GM10847 (cell line): ENCODE results near the gene SLC9A9.

Source experiments
- POLR2A ChIP-seq: IDR thresholded peaks from 2 replicates; pipeline ENCODE4 v1.6.1; 2011; ENCODE audit not compliant: insufficient read length; ENCODE audit errors: extremely low read depth

SLC9A9 gene

DNA sequence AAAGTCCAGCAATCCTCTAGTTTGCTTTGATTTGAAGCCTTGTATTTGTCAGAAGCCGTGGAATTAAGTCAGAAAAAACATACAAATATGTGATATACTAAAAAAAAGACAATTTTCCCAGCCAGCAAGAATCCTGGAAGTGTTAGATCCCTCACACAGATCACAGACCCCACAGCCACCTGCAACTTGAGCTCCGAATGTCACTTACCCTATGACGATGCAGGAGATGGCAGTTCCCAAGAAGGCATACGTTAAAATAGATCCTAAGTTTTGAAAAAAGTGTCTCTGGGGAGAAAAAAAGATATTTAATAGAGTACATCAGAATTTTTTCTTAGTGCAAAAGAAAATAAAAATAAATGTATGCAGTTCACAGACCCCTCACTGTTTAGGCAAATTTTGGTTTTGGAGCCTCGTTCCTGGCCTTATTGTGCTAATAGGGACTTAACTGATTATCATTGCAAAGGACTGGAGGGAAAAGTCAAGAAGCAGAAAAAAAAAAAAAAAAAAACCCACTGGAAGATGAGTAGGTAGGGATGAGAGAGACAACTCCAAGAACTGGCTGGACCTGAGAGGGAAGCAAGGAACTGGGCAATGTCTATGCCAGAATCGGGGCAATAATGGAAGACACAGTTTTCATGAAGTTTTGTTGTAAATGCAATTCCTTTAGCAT, 53.3 kb downstream of the SLC9A9 start:
- TF ChIP-seq POLR2A: no peak

DNA sequence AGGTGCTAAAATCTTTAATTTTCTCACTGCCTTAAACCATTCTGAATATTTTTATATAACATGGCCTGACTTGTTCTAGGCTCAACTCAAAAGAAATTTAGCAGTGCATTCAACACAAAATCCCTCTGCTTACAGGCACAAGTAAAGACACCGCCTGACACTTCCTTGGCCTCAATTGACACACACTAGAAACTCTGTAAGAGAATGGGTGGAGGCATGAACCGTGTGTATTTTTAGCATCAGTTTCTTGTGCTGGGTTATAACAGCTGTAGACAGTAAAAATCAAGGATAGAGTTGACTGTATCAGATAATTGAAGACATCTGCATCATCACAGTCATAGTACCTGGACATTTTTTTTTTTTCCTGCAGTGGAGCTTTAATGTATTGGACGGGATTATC, 54.3 kb downstream of the SLC9A9 start:
- no peak for TF ChIP-seq POLR2A

DNA sequence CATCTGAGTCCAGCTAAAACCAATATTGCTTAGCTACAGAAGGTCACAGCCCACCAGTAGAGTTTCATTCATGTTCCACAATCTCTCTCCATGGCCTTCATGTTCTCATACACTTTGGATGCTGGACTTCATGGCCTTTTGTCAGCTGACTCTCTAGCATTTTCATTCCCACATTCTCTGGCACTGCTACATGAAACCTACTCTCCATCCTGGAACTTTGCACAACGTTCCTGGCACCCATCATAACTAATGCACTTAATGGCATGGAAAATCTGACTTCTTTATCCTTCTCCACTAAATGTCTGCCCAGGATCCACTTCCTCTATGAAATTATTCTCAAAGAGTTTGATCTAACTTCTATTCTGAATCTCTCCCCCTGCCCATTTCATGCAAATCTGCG, 56.9 kb downstream of the SLC9A9 start:
- no peak for TF ChIP-seq POLR2A

DNA sequence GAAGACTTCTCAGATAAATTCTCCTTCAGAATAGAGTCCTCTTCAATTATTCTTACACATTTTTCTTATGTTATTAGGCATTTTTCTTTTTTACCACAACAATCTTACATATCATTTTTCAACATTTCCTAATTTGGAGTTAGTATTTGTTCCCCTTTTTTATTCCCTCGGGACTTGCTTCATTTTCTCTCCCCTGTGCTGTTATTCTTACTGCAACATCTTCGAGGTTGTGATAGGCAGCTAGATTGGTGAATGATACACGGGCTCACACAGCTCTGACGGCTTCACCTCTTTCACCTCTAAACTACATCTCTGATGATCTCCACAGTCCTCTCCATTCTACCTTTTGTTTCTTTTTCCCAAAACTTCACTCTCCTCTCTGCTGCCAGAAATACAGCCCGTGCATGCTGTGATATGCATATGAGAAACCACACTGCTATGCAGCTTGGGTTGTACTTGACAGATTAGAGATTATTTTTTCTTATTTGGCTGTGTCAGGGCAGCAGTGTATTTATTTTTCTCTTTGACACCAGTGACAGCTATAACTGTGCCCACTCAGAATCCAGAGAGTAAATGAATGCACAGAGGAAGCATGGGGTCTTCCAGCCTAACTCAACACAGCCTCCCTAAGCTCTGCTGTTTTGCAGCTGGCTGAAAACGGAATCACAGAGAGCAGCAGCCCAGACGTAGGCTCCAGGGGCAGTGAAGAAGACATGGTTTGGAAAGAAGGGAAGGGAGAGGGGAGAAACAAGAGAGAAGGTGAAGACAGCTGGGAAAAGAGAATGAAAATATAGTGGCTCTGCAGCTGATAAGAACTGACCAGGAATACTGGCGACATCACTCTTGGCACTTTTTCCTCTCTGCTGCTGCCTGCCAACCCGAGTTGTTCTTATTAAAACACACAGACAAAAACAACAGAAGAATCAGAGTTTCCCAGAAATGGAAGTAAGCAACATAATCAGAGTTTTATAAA, 61.8 kb downstream of the SLC9A9 start:
- TF ChIP-seq POLR2A: no peak

DNA sequence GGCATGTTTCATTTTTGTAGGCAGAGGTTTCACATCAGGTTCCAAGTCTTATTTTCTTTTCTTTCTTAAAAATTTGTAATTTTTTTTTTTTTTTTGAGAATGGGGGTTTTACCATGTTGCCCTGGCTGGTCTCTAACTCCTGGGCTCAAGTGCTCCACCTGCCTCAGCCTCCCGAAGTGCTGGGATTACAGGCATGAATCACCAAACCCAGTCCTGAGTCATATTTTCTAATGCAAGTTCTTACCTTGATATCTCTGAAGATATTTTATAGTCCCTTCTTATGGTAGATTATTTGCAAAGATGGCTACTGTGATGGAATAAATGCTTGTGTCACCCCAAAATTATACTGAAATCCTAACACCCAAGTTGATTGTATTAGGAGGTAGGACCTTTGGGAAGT, 63.8 kb downstream of the SLC9A9 start:
- TF ChIP-seq POLR2A: no peak

DNA sequence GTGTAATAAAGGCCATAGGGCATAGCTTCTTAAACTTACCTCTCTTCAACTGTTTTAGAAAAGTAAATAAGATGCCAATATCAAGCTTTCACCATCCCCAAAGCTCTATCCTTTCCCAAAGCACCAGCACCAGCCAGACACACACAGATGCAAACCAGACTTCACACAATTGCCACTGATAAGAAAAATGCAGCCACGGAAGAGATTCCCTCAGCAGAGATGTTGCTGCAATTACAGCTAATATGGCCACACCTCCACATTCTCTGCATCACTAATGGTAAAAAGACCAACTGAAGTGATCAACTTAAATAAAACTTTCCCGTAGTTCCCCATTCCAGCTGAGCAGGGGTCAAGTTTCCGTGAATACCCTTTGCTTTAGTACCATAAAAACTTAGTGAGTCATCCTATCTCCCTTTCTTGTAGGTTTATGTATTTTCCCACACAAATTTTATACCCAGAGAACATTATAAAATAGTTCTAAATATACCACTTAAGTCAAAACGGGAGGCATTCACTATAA, 64.4 kb downstream of the SLC9A9 start:
- TF ChIP-seq POLR2A: no peak

DNA sequence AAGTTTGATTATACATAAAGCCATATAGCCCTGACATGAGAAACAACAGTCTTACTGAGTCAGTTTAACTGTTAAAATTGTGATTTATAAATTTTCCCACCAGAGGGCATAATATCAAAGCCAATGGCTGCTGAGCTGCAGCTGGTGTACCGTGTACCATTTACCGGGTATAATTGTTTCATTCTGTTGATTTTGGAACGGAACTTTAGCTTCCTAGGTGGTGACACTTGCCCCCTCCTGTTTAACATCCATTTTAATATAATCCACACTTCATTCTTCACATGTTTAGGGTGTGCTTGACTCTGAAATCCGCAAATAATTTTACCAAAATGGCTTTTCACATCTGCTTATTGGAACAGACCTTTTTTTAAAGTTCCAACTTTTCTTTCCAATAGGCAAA, 72.8 kb downstream of the SLC9A9 start:
- no peak for TF ChIP-seq POLR2A

DNA sequence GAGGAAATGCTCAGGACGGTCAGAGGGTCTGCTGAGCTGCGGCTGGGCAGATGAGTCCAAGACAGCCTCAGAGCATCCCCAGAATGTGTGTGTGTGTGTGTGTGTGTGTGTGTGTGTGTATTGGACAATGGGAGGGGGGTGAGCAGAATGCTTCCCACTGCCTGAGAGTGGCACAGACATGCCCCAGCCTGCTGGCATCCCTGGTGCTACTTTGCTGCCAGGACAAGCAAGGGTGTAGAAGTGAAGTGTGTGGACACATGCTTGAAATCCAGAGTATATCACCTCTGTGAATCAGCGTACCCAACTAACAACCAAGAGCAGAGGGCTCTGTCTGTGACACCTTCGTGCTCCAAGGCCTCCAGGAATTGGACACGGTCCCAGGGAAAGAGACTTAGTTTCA, 76.3 kb downstream of the SLC9A9 start:
- no peak for TF ChIP-seq POLR2A

DNA sequence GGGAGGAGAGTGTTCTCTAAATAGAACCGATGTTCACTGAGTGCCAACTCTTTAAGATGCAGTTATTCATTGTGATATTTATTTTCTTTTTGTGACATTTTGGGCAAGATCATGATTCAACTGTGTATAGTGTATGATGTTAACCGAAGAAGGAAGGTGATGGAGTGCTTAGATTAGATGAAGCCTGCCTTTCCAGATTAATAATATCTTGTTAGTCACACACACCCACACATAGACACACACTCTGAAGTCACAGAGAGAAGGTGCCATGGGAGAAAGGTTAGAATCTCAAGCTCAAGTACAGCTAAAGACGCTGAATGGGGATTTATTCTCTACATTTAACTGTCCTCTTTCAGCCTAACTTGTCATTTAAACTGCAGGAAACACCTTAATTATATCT, 77.0 kb downstream of the SLC9A9 start:
- no peak for TF ChIP-seq POLR2A

DNA sequence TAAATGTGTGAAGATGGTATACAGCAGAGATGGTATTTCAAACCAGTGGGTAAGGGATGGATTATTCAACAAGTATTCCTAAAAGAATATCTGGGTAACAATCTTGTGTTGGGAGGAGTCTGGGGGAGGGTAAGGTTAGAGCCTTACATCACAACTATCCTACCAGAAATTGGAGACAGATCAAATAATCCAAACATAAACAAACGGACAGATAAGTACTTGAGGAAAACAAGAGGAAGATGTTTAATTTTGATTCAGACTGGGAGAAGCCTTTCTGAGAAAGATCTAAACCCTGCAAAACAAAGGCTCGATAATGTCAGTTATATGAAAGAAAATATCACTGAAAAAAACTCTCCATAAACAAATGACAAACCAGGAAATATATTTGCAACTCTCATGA, 77.9 kb downstream of the SLC9A9 start:
- no peak for TF ChIP-seq POLR2A

DNA sequence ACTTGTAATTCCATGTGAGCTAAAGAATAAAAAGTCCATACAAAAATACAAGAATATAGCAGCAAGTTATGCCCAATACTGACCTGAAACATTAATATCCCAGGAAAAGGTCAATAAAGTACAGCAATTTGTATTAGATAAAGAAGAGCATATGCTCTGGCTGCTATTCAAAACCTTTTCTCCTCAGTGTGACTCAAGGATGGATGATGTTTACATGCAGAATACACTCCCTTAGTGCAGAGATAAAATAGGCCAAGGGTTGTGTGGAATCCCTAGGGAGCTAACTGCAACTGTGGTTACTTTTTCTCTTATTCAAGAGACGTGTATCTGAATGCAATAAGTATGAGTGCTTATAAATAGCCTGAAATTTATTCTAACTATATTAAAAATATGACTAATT, 78.7 kb downstream of the SLC9A9 start:
- no peak for TF ChIP-seq POLR2A

DNA sequence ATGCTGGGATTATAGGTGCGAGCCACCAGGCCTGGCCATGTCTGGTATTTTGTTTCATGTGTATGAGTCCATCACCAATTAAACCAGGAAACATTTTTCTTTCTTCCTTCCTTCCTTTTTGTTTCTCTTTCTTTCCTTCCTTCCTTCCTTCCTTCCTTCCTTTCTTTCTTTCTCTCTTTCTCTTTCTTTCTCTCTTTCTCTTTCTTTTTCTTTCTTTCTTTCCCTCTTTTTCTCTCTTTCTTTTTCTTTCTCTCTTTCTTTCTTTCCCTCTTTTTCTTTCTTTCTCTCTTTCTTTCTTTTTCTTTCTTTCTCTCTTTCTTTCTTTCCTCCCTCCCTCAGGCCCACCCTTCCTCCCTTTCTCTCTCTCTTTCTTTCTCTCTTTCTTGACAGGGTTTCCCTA, 83.4 kb downstream of the SLC9A9 start:
- TF ChIP-seq POLR2A: no peak

DNA sequence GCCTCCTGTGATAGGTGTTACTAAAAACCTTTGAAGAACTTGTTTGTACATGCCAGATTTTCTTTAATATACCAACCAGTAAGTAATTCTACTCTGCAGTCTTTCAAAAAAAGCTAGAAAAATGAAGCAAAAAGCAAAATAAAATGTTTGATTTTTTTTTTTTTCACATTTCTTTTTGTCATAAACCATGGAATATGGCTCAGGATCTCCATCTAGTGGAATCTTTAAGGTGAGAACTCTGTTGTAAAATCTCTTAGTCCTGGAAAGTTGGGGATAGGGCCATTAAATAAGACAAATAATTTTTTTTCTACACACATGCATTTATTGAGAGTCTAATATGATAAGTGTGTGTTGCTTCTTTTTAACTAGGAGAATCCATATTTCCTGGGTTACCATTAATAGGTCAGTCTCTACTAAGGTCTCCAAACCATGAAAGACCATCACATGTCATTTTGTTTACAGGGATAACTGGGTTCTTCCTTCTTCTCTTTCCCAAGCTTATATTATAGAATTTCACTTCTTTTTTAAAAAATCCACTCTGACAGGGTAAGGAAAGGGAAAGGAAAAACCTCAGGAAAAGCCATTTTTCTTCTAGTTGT, 84.6 kb downstream of the SLC9A9 start:
- TF ChIP-seq POLR2A: no peak

DNA sequence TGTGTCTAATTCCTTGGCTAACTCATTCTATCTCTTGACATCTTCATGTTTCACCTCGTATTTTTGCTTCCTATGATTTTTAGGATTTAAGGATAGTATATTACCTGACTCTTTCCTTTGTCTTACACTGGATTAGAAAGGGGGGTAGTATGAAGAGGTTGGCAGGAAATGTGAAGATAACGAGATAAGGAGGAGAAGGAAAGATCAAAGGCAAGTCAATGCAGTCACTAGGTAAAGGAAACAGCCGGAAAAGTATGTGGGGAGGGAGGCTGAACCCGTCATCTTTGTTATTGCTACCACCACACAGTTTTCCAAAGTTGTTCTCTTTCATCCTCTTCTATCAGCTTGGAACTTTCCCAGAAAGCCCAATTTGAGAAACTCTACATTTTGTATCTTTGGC, 90.6 kb downstream of the SLC9A9 start:
- TF ChIP-seq POLR2A: no peak

DNA sequence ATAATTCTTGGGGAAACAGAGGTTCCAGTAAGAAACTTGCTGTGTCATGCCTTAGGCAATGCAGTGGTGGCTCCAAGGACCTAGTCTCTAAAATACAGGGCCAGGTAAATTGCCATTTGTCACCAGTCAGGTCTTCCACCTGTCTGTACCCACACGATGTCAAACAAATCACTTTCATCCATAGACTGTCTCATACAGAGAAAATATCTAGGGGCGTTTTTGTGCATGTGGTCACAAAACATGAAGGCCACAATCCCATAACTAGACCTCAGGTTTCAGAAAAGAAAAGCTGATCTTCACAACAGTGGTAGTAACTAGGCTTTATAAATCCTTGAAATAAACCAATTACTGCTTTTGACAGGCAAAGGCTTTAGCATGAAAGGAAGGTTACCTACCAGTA, 92.3 kb downstream of the SLC9A9 start:
- no peak for TF ChIP-seq POLR2A

DNA sequence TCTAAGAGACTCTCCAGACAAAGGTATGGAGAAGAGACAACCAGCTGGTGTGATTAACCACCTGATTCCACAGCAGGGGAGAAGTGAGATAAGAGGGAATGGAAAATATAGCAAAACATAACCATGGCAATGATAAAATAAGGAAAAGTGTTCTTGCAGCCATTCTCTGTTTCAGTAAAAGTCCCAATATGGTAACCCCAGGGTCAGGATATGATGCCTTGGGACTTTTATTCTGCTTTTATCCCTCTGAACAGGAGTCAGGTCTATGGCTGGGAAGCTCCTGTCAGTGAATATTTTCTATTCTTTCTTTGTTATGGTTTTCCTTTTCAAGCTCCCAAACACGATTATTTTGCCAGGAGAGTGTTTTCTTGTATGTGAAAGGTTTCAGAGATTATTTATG, 94.2 kb downstream of the SLC9A9 start:
- TF ChIP-seq POLR2A: no peak

DNA sequence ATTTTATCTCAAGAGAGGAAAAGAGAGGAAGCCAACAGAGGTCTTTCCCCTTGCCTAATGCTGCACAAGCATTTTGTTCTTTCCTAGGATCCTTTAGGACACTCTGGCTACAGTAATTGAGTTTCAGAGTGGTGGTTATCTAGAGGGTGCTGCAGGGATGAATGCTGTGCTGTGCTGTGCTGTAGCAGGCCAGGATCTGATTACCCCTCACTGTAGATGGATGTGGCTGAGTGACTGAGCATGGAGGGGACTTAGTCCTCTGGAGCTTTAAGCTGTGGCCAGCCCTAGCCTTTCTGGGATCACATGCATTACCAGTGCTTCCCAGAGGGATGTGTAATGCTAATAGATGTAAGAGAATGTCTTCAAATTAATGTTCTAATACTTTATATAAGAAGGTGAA, 94.8 kb downstream of the SLC9A9 start:
- TF ChIP-seq POLR2A: no peak

DNA sequence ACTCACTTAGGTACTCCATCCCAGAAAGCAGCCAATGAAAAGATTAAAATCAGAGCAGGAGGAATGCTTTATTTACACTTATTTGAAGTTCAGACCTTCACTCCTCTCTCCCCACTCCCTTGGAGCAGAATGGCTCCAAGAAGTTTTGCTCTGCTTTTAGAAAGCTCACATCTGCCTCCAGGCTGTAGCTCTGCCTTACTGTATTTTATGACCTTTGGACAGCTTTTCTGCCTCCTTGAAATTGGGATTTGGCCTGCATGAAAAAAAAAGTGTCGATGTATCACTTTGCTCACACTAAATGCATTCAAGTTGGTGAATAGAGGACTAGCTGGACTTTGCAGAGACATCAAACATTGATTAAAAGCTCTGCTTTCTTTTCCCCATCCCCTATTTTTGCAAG, 95.3 kb downstream of the SLC9A9 start:
- no peak for TF ChIP-seq POLR2A
